DMS79 treated with DMSO at 0.1 percent for 48 hours (cell line): ENCODE results near the gene APP.
A peak's percentile ranks its signal among the peaks of the same experiment; 100 is the strongest.
"Not testable (repeated sequence)": the region's sequence is repeated elsewhere in the genome, so short reads cannot be mapped to it uniquely, and the experiment has no call there.

Source experiments
- DNase-seq: peaks from one replicate; lab custom pipeline; 2025; lab: John Stamatoyannopoulos, UW

APP gene

GRCh38 chr21:26099610-26100219 is 70.9 kb downstream of the APP start:
- DNase-seq = no peak

DNA sequence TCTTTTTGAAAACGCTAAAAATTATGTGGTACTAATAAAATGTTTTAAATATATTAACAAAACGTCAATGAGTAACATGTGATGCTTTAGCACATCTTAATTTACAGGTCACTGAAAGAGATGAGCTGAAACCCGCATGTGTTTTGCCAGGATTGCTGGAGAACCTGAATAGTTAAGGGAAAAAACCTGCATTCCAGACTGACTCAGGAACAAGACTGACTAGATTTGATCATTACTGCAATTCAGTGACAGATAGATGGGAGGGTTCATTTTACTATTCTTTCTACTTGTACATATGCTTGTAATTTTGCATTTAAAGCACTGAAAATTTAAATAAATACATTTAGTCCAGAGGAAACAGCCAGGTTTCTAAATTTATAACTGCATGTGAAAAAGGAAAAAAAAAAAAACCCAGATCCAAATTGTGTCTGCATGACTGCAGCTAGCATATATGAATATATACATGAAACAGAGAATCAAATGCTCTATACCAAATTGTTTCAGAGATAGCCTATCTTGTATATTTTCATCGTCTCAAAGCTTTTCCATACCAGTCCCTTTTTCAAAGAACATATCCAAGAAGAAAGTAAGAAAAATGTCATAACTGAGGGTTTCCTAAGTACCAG is 71.7 kb downstream of the APP start:
- no peak for DNase-seq

DNA sequence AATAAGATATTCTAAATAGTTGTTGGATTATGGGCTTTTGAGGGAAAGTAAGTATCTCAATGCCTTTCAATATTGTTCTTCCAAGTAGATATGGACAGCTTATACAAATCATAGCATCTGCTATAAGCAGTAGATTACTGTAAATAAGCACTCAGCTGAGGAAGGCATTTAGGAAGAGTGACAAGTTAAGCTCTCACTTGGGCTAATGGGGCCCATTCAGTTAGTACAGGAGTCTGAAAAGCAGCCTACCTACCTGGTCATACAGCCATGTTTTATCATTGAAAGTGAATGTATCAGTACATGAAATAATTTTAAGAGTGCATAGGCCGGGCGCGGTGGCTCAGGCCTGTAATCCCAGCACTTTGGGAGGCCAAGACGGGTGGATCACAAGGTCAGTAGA is 73.1 kb downstream of the APP start:
- DNase-seq = no peak

DNA sequence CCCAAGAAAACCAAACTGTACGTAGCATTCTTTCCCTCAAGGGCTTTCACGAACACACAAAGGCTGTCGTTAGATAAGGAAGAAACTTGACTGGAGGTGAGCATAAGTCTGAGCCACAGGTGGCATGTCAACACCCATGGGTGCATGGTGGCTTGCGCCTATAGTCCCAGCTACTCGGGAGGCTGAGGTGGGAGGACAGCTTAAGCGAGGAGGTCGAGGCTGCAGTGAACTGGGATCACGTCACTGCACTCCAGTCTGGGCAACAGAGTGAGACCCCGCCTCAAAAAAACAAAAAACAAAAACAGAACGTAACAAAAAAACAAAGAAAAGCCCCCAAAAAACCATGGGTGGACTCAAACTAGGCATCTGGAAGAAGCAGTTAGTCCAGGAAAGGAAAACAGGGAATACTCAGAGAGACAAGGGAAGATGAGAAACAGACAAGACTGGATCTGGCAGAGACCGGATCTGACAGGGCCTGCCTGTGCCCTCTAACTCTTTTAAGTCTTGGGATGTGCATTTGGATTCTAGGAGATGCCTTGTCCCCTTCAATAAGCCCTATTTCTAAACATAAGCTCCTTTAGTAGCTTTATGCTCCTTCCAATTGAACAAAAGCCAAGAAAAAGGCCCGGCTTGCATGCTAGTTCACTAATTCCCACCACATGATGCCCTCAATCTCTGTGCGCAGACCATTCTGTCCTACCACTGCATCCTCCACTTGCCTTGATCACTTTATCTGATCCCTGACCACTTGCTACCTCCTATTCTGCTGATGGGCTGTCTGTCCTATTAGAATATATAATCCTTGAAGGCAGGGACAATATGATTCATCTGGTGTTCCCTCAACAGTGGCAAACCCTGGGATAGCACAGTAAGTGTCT is 73.8 kb downstream of the APP start:
- no peak for DNase-seq

DNA sequence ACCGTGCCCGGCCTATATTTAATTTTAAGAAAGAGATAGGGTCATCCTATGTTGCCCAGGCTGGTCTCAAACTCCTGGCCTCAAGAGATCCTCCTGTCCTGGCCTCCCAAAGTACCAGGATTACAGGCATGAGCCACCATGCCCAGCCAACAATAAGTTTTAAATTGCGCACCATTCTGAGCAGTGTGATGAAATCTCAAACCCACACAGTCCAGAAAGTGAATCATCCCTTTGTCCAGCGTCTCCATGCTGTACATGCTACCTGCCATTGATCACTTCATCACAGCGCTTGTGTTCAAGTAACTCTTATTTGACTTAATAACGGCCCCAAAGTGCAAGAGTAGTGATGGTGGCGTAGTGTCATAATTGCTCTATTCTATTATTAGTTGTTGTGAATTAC is 75.4 kb downstream of the APP start:
- no peak for DNase-seq

DNA sequence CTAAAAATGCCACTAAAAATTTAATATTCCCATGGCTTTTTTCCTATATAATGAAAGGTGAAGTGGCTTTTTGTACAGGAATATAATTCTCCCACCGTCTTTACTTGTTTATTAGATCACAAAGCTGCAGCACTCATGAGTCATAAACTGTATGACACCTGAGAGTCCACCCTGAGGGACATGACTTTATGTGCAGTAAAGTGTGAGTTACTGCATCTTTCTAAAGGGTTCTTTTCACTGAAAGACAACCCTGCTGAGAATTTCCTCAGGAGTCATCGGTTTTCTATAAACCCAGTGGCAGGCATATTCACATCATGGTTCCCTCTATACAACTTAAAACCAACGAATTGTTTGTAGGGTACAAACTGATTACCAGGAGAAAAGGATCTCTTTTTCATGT is 77.4 kb downstream of the APP start:
- DNase-seq = peak; percentile 33

- no peak for DNase-seq
Measured at GRCh38 chr21:26091480-26092018, 79.0 kb downstream of the APP start.

GRCh38 chr21:26089730-26090129 is 80.8 kb downstream of the APP start:
- no peak for DNase-seq

GRCh38 chr21:26087223-26087918 is 83.2 kb downstream of the APP start:
- peak; percentile 37 for DNase-seq

GRCh38 chr21:26085882-26086281 is 84.7 kb downstream of the APP start:
- DNase-seq = no peak

- no peak for DNase-seq
Measured at GRCh38 chr21:26085127-26085526, 85.4 kb downstream of the APP start.

- DNase-seq = no peak
Measured at GRCh38 chr21:26082549-26082948, 88.0 kb downstream of the APP start.

GRCh38 chr21:26081175-26081760 is 89.3 kb downstream of the APP start:
- not testable (repeated sequence) for DNase-seq

GRCh38 chr21:26080211-26080610 is 90.4 kb downstream of the APP start:
- DNase-seq = no peak

GRCh38 chr21:26079366-26079765 is 91.2 kb downstream of the APP start:
- no peak for DNase-seq

- DNase-seq = no peak
Measured at GRCh38 chr21:26077521-26077920, 93.0 kb downstream of the APP start.

DNA sequence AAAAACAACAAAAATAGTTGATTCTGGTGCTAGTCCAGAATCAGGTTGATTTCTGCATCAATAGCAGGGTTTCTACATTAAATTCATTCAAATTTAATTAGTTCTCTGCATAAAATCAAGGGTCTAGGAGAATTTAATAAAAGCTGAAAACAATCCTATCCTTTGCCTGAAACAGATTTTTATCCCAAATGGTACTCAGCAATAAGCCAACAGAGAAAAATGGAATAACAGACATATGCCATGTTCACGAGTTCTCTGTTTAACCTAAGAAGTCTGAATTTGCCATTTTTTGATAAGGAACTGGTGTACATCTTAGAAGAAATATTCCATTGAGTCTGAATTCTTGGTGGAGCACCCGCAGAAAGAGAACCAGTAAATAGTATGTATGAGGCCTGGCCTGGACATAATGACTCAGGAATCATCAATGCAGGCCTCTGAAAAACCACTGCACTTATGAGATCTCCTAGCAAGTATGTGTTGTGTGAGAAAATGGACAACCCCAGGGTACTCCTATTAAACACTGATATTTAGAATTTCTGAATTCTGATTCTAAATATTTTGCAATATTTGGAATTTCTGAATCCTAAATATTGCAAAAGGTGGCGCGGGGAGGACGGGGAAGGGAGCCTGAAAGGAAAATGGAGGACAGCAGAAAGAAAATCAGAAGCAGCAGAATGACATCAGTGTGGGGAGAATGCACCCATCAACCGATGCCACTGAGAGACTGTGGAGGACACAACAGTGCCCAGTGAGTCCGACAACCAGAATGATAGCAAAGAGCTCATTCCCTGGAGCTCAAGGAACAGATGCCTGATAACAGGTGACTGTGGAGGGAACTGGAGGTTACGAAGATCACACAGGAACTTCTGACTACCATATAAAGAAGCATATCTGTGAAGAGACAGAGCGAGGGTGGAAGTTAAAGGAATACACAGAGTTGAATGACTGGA is 97.6 kb downstream of the APP start:
- DNase-seq = no peak

DNA sequence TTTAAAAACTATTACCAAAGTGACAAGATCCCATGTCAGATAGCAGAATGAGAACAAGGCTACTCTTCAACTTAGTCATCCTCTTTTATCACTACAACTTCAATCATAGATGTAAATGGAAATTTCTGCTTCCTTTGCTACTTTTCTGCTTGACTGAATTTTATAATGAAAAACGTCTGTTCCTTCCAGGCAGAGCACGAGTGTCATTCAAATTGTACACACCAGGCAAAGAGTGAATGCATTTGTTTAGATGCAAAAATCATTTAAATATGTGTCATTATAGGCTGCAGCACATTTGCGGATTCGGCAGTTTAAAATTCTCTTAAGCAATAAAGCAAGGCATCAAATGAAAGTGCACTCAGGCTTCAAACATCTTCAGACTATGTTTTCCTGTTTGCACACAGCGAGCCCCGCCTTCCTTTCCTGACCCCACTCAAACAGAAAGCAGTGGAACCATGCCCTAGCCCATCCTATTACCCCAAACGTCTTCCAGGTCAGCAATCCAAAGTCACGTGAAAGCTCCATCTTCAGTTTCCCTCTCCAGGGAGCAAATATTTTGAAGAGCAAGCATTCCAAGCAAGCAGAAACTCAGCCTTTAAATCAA is 99.6 kb downstream of the APP start:
- DNase-seq = peak; percentile 78

DNA sequence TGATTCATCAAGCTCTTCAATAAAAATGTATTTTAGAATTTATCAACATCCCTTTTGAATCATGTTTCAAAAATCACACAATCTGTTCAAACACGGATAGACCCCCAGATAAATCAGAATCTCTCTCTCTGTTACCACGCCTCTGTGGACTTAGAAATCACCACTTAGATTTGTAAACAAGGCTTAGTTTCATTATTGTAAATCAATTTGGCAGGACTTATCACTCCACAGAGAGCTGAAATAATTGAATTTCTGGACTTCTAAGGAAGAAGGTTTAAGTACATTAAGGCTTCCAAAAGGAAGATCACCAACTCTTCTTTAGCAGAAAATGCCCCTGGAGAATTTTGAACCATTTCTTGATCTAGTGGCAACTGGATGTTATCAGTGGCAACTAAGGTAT is 100.4 kb downstream of the APP start:
- no peak for DNase-seq

- DNase-seq = no peak
Measured at GRCh38 chr21:26068776-26069175, 101.8 kb downstream of the APP start.
